Neuron (in vitro differentiated cells): Measurements from ENCODE around the gene CPA3.

Experiments used
- H2AFZ ChIP-seq: one replicate; pipeline ENCODE4 v1.6.1; 2013; ENCODE audit warnings: low read depth, mild to moderate bottlenecking, inconsistent platforms, low read length, moderate library complexity
- H3K27me3 ChIP-seq: one replicate; pipeline ENCODE4 v1.6.1; 2013; ENCODE audit warnings: low read length; ENCODE audit not compliant: insufficient read depth
- H3K36me3 ChIP-seq: one replicate; pipeline ENCODE4 v1.6.1; 2013; ENCODE audit warnings: low read length; ENCODE audit not compliant: insufficient read depth
- H3K4me1 ChIP-seq: one replicate; pipeline ENCODE4 v1.6.1; 2013; ENCODE audit warnings: low read length; ENCODE audit not compliant: insufficient read depth
- H3K4me3 ChIP-seq: 2 replicates; pipeline ENCODE4 v1.5.1; 2013; ENCODE audit warnings: mild to moderate bottlenecking, low read length, moderate library complexity
- H3K9me3 ChIP-seq: one replicate; pipeline ENCODE4 v1.6.1; 2013; ENCODE audit warnings: low read length

CPA3 gene

GRCh38 chr3:148865049-148865448, at the start of gene CPA3:
Gene CPA3 (plus strand): TSS chr3:148865296. CDS start chr3:148865308, 12 bp downstream.
- no peak within 1 kb of the TSS for H2AFZ ChIP-seq
- no peaks in the 10 kb centered on the region for H3K9me3 ChIP-seq
- H3K27me3 ChIP-seq: no peaks in the 10 kb centered on the region

GRCh38 chr3:148815316-148816110, 49.6 kb upstream of the CPA3 start:
- Histone ChIP-seq H3K9me3 (peaks cover 4% of the 10 kb centered on the region), H3K4me3 (no peak overlapping the region), H3K36me3 (no peaks in the 10 kb centered on the region), H3K27me3 (no peaks in the 10 kb centered on the region), H3K4me1 (no peaks in the 10 kb centered on the region), H2AFZ (no peak overlapping the region)

More at GRCh38 chr3:148865049-148865448, at the start of gene CPA3:
- Histone ChIP-seq H3K4me1 (no peaks in the 10 kb centered on the region), H3K4me3 (no peak within 1 kb of the TSS), H3K36me3 (no peaks in the 10 kb centered on the region)

GRCh38 chr3:148816427-148816826, 48.7 kb upstream of the CPA3 start:
- no peaks in the 10 kb centered on the region for H3K27me3 ChIP-seq
- H3K4me1 ChIP-seq: no peaks in the 10 kb centered on the region
- no peak overlapping the region for H2AFZ ChIP-seq
- H3K4me3 ChIP-seq: no peak overlapping the region
- H3K36me3 ChIP-seq: no peaks in the 10 kb centered on the region
- peaks cover 3% of the 10 kb centered on the region for H3K9me3 ChIP-seq

- Histone ChIP-seq H3K4me3 (no peak overlapping the region), H3K36me3 (no peaks in the 10 kb centered on the region), H3K4me1 (no peaks in the 10 kb centered on the region), H3K9me3 (no peaks in the 10 kb centered on the region), H3K27me3 (no peaks in the 10 kb centered on the region), H2AFZ (no peak overlapping the region)
Observed at GRCh38 chr3:148816981-148817525, 48.0 kb upstream of the CPA3 start.

GRCh38 chr3:148820361-148821245, 44.5 kb upstream of the CPA3 start:
- Histone ChIP-seq H3K27me3 (no peaks in the 10 kb centered on the region), H2AFZ (no peak overlapping the region), H3K36me3 (no peaks in the 10 kb centered on the region)

GRCh38 chr3:148823026-148823425, 42.1 kb upstream of the CPA3 start:
- H3K36me3 ChIP-seq: no peaks in the 10 kb centered on the region
- H3K9me3 ChIP-seq: no peaks in the 10 kb centered on the region
- no peaks in the 10 kb centered on the region for H3K27me3 ChIP-seq
- H2AFZ ChIP-seq: no peak overlapping the region
- H3K4me3 ChIP-seq: no peak overlapping the region
- H3K4me1 ChIP-seq: no peaks in the 10 kb centered on the region

More at GRCh38 chr3:148820361-148821245, 44.5 kb upstream of the CPA3 start:
- Histone ChIP-seq H3K9me3 (no peaks in the 10 kb centered on the region), H3K4me1 (no peaks in the 10 kb centered on the region), H3K4me3 (no peak overlapping the region)

GRCh38 chr3:148825476-148825875, 39.6 kb upstream of the CPA3 start:
- Histone ChIP-seq H3K27me3 (no peaks in the 10 kb centered on the region), H3K9me3 (no peaks in the 10 kb centered on the region), H3K4me1 (no peaks in the 10 kb centered on the region), H2AFZ (no peak overlapping the region), H3K36me3 (no peaks in the 10 kb centered on the region), H3K4me3 (no peak overlapping the region)

GRCh38 chr3:148827585-148827984, 37.5 kb upstream of the CPA3 start, which contains the start of gene CPB1:
Gene CPB1 (plus strand): TSS chr3:148827811. CDS start chr3:148827824, 13 bp downstream.
- H3K36me3 ChIP-seq: no peaks in the 10 kb centered on the region
- no peaks in the 10 kb centered on the region for H3K4me1 ChIP-seq
- H2AFZ ChIP-seq: no peak within 1 kb of the TSS
- H3K4me3 ChIP-seq: no peak within 1 kb of the TSS
- no peaks in the 10 kb centered on the region for H3K9me3 ChIP-seq
- no peaks in the 10 kb centered on the region for H3K27me3 ChIP-seq

- H3K27me3 ChIP-seq: no peaks in the 10 kb centered on the region
- H3K4me3 ChIP-seq: no peak overlapping the region
- H3K36me3 ChIP-seq: no peaks in the 10 kb centered on the region
- H3K9me3 ChIP-seq: no peaks in the 10 kb centered on the region
- no peaks in the 10 kb centered on the region for H3K4me1 ChIP-seq
- no peak overlapping the region for H2AFZ ChIP-seq
Observed at GRCh38 chr3:148828136-148828690, 36.9 kb upstream of the CPA3 start.

GRCh38 chr3:148829926-148830325, 35.2 kb upstream of the CPA3 start:
- no peak overlapping the region for H2AFZ ChIP-seq
- no peak overlapping the region for H3K4me3 ChIP-seq
- H3K36me3 ChIP-seq: no peaks in the 10 kb centered on the region
- no peaks in the 10 kb centered on the region for H3K4me1 ChIP-seq
- H3K27me3 ChIP-seq: no peaks in the 10 kb centered on the region
- H3K9me3 ChIP-seq: no peaks in the 10 kb centered on the region

GRCh38 chr3:148833223-148833622, 31.9 kb upstream of the CPA3 start:
- Histone ChIP-seq H3K4me3 (no peak overlapping the region), H3K27me3 (no peaks in the 10 kb centered on the region), H2AFZ (no peak overlapping the region), H3K4me1 (no peaks in the 10 kb centered on the region), H3K9me3 (no peaks in the 10 kb centered on the region), H3K36me3 (no peaks in the 10 kb centered on the region)

GRCh38 chr3:148839805-148840204, 25.3 kb upstream of the CPA3 start:
- no peaks in the 10 kb centered on the region for H3K36me3 ChIP-seq
- no peaks in the 10 kb centered on the region for H3K27me3 ChIP-seq
- no peaks in the 10 kb centered on the region for H3K4me1 ChIP-seq
- no peak overlapping the region for H2AFZ ChIP-seq
- H3K9me3 ChIP-seq: no peaks in the 10 kb centered on the region
- no peak overlapping the region for H3K4me3 ChIP-seq

- no peak overlapping the region for H3K4me3 ChIP-seq
- H3K36me3 ChIP-seq: no peaks in the 10 kb centered on the region
- no peak overlapping the region for H2AFZ ChIP-seq
- no peaks in the 10 kb centered on the region for H3K4me1 ChIP-seq
- H3K9me3 ChIP-seq: no peaks in the 10 kb centered on the region
- no peaks in the 10 kb centered on the region for H3K27me3 ChIP-seq
Observed at GRCh38 chr3:148840451-148840850, 24.6 kb upstream of the CPA3 start.
